Activated CD4-positive, CD25-positive, alpha-beta regulatory T cell treated with anti-CD3 and anti-CD28 coated beads, Interleukin-2, amount 50 U/mL, for 16 hours (primary cell): Measurements from ENCODE around the gene RPS26.

Experiments used
- DNase-seq: peaks from one replicate; pipeline ENCODE4 v3.0.0-alpha.2; 2020; ENCODE audit warnings: low read depth, low spot score

The RPS26 gene

GRCh38 chr12:56078931-56079722 lies 37.4 kb downstream of the RPS26 start:
- DNase-seq, result no peak

- DNase-seq, result no peak
Observed at GRCh38 chr12:56079723-56080555, 38.2 kb downstream of the RPS26 start, which contains the start of gene ERBB3. ERBB3 (plus strand) TSS chr12:56080165; CDS start chr12:56080301, 136 bp downstream.

- DNase-seq, result no peak
Observed at GRCh38 chr12:56080556-56081138, 38.9 kb downstream of the RPS26 start.

- DNase-seq, result no peak
Observed at GRCh38 chr12:56081393-56082347, 40.0 kb downstream of the RPS26 start.

GRCh38 chr12:56082382-56082781 lies 40.7 kb downstream of the RPS26 start:
- no peak for DNase-seq

GRCh38 chr12:56082967-56083366 lies 41.2 kb downstream of the RPS26 start:
- no peak for DNase-seq

GRCh38 chr12:56084958-56085543 lies 43.3 kb downstream of the RPS26 start:
- DNase-seq, result no peak

- DNase-seq, result no peak
Observed at GRCh38 chr12:56086096-56086495, 44.4 kb downstream of the RPS26 start.

GRCh38 chr12:56086608-56087007 lies 44.9 kb downstream of the RPS26 start:
- no peak for DNase-seq

- no peak for DNase-seq
Observed at GRCh38 chr12:56087220-56087619, 45.5 kb downstream of the RPS26 start.
